Activated T-cell treated with anti-CD3 and anti-CD28 coated beads, Interleukin-2, amount 50 U/mL, for 4 hours (primary cell): ENCODE data around the gene SLAMF7. TPM values are rescaled to one million over a fixed set of nuclear protein-coding genes. Genes with fewer than 3 reads are reported as not detected.
A peak's percentile ranks its signal among the peaks of the same experiment; 100 is the strongest.
"Not testable (repeated sequence)": the region's sequence is repeated elsewhere in the genome, so short reads cannot be mapped to it uniquely, and the experiment has no call there.

Source experiments
- ATAC-seq, 2 donors: fragments of 200-7000 bp; cut with Tn5 transposase; one replicate each; pipeline ENCODE4 v1.10.0; 2021
- DNase-seq: peaks from one replicate; pipeline ENCODE4 v3.0.0-alpha.2; 2020
- H3K27me3 Mint-ChIP-seq: one replicate; pipeline ENCODE4 v1.8.0; 2021; ENCODE audit warnings: low read depth, mixed read lengths
- H3K36me3 Mint-ChIP-seq: one replicate; pipeline ENCODE4 v1.8.0; 2022; ENCODE audit warnings: mixed read lengths; ENCODE audit not compliant: insufficient read depth
- H3K4me1 Mint-ChIP-seq: one replicate; pipeline ENCODE4 v1.8.0; 2021; ENCODE audit warnings: low read depth, mixed read lengths
- H3K4me3 Mint-ChIP-seq: one replicate; pipeline ENCODE4 v1.8.0; 2021; ENCODE audit warnings: mild to moderate bottlenecking, moderate library complexity, mixed read lengths
- H3K9me3 Mint-ChIP-seq: one replicate; pipeline ENCODE4 v1.8.0; 2021; ENCODE audit warnings: mixed read lengths
- total RNA-seq, 3 donors: library from RNA; stranded (reverse); gene quantifications; one replicate each; pipeline ENCODE4 v1.2.1, GENCODE V29; 2021

Gene SLAMF7
- total RNA-seq, 3 donors from 2014 or later = 44.1 to 80.5 (median 71.7) TPM

DNA sequence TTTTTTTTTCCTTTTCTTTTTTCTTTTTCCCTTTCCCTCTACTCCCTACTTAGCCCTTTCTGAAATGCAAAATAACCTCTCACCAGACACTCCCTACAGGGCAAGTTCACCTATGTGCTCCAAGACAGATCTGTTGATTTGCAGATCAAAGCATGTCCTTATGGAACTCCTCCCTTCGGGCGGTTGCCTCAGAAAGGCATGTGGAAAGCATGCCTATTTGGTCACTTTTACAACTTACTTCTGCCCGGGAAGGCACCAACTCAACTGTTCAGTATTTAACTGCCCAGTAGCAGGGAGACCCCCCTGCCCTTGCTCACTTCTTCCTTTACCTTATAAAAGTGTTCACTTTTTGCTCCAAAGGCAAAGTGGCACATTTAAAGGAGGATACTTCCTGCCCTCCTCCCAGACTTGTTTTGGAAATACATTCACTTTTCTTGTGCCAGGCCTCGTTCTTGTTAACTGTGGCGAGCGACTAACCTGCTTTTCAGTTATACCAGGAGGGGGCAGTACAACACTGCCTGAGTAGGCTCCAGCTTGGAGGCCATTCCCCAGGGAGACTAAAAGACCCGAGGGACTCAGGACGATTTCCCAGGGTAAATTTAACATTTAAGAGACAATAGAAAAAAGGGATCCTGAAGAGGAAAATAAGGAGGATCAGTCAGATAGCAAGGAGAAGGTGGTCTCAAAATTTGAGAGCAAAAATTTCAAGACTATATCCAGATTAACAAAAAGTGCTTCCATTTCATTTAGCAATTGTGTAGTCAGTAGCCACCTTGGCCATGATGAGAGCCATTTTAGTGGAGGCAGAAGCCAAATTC, 12.3 kb upstream of the SLAMF7 start:
- peaks cover 21% of the 10 kb centered on the region for H3K4me1 Mint-ChIP-seq
- H3K9me3 Mint-ChIP-seq = no peaks in the 10 kb centered on the region
- no peaks in the 10 kb centered on the region for H3K36me3 Mint-ChIP-seq
- H3K4me3 Mint-ChIP-seq = no peak overlapping the region
- peak; percentile 54 for DNase-seq
- no peaks in the 10 kb centered on the region for H3K27me3 Mint-ChIP-seq
- ATAC-seq = peak; percentile 64

DNA sequence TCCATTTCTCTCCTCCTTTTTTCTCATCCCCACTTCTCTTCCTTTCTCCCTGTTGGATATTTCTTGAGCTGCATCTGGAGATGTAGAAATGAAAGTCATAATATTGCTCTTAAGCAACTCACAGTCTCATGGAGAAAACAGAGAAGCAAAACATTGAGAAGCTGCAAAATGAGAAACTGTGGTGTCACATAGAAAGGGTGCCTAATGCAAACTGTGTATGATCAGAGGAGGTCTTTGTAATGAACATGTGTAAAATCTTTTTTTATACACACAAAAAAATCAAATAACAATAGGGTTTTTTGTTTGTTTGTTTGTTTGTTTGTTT, 11.8 kb upstream of the SLAMF7 start:
- H3K9me3 Mint-ChIP-seq = no peaks in the 10 kb centered on the region
- no peaks in the 10 kb centered on the region for H3K36me3 Mint-ChIP-seq
- no peak for ATAC-seq
- no peak overlapping the region for H3K4me3 Mint-ChIP-seq
- no peak for DNase-seq
- peaks cover 23% of the 10 kb centered on the region for H3K4me1 Mint-ChIP-seq
- H3K27me3 Mint-ChIP-seq = no peaks in the 10 kb centered on the region

DNA sequence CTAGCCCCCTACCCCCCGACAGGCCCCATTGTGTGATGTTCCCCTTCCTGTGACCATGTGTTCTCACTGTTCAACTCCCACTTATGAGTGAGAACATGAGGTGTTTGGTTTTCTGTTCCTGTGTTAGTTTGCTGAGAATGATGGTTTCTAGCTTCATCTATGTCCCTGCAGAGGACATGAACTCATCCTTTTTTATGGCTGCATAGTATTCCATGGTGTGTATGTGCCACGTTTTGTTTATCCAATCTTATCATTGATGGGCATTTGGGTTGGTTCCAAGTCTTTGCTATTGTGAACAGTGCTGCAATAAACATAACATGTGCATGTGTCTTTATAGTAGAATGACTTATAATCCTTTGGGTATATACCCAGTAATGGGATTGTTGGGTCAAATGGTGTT, 7.5 kb upstream of the SLAMF7 start:
- Mint-ChIP-seq H3K9me3 (peaks cover 13% of the 10 kb centered on the region), H3K4me1 (peaks cover 40% of the 10 kb centered on the region)
- ATAC-seq, H3K27me3 Mint-ChIP-seq, DNase-seq, H3K36me3 Mint-ChIP-seq, H3K4me3 Mint-ChIP-seq: not testable (repeated sequence)

DNA sequence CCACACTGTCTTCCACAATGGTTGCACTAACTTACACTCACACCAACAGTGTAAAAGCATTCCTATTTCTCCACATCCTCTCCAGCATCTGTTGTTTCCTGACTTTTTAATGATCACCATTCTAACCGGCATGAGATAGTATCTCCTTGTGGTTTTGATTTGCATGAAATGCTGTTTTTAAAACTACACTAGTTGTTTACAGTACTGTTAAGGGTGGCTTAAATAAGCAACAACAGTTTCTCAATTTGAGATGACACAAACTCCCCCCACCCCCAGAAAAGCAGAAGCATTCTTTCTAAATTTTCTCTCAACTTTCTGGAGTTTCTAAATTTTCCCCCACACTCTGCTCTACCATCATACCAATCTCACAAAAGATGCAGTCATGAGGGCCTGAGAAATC, 7.1 kb upstream of the SLAMF7 start:
- Mint-ChIP-seq H3K4me3 (no peak overlapping the region), H3K4me1 (peaks cover 42% of the 10 kb centered on the region), H3K9me3 (peaks cover 16% of the 10 kb centered on the region), H3K36me3 (peaks cover 6% of the 10 kb centered on the region), H3K27me3 (no peaks in the 10 kb centered on the region)
- no peak for ATAC-seq
- DNase-seq = no peak

DNA sequence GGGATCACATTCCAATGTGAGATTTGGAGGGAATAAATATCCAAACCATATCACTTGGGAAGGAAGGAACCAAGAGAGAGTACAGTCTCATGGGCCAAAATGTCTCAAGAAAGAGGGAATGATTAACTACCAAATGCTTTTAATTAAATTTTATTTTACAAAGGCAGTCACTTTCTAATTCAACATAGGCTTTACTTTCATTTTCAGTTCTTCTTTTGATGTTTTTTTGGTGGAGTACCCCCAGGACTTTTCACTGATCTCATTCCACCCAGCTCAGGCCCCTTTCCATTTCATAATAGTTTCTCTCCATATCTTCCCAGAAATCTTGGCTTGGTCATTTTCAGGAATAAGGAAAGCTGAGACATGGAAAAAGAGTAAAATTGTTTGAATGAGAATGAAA, 5.1 kb upstream of the SLAMF7 start:
- no peaks in the 10 kb centered on the region for H3K27me3 Mint-ChIP-seq
- H3K4me3 Mint-ChIP-seq = peak overlapping the region; percentile 1
- peaks cover 56% of the 10 kb centered on the region for H3K4me1 Mint-ChIP-seq
- H3K9me3 Mint-ChIP-seq = peaks cover 18% of the 10 kb centered on the region
- DNase-seq (no peak), ATAC-seq (no peak)
- H3K36me3 Mint-ChIP-seq = peaks cover 7% of the 10 kb centered on the region

DNA sequence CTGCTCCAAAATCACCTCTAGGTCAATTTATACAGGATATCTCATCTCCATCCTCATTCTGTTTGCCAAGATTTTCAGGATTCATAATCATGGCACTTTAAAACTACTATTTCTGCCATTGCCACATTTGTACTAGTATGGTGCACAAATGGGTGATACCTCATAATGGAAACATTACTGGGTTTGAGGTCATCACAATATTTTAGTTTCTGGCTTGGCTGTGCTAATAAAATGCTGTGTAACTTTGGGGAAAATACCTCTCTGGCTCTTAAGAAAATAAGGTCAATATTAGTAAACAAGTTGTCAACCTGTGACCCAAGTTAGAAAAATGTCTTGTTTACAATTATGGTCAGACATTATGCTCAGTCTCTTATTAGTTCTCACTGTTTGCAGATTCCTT, 4.7 kb upstream of the SLAMF7 start:
- peak overlapping the region; percentile 1 for H3K4me3 Mint-ChIP-seq
- peaks cover 7% of the 10 kb centered on the region for H3K36me3 Mint-ChIP-seq
- peaks cover 18% of the 10 kb centered on the region for H3K9me3 Mint-ChIP-seq
- no peaks in the 10 kb centered on the region for H3K27me3 Mint-ChIP-seq
- peaks cover 60% of the 10 kb centered on the region for H3K4me1 Mint-ChIP-seq
- ATAC-seq (no peak), DNase-seq (no peak)

DNA sequence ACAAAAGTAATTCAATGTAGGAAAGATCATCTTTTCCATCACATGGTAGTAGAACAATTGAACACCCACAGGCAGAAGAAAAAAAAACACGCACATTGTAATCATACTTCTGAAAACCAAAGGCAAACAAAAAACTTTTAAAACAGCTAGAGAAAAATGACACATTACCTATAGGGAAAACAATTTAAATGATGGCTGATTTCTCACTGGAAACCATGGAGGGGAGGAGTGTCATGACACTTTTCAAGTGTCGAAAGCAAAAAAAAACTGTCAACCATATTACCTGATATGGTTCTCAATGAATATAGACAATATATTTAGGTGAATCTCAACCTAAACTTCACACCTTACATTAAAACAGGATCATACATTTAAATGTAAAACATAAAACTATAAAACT, 776 bp upstream of the SLAMF7 start:
- no peak for DNase-seq
- peak; percentile 13 to 24 for ATAC-seq
- no peaks in the 10 kb centered on the region for H3K27me3 Mint-ChIP-seq
- H3K4me1 Mint-ChIP-seq = peaks cover 68% of the 10 kb centered on the region
- H3K4me3 Mint-ChIP-seq = peak overlapping the region; percentile 87
- peaks cover 15% of the 10 kb centered on the region for H3K36me3 Mint-ChIP-seq
- H3K9me3 Mint-ChIP-seq = peaks cover 12% of the 10 kb centered on the region

DNA sequence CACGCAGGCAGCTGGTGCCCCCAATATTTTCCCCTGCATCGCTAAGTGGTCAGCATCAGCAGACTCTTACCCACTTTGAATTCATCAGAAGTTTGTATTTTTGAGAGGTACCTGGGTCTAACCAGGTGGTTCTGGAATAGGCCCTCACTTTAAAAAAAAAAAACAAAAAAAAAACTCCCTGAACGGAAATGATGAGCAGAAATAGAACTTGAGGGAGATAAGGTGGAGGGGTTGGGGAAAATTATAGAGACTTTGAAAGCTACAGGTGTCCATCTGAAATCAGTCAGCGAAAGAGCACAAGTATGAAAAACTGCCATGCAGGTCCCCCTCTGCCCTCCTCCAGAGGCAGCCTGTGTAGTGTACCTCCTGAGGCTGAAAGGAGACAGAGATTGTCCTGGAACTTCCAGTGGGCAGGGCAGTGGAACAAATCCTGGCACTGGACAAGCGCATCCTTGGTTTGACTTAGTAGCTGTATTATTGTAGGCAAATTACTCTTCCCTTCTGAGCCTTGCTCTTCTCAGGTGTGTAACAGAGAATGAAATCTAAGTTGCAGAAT, 1.2 kb downstream of the SLAMF7 start:
- DNase-seq (no peak), ATAC-seq (no peak)
- Mint-ChIP-seq H3K36me3 (peaks cover 18% of the 10 kb centered on the region), H3K4me1 (peaks cover 67% of the 10 kb centered on the region), H3K9me3 (peaks cover 12% of the 10 kb centered on the region), H3K27me3 (no peaks in the 10 kb centered on the region), H3K4me3 (peak overlapping the region; percentile 74)

DNA sequence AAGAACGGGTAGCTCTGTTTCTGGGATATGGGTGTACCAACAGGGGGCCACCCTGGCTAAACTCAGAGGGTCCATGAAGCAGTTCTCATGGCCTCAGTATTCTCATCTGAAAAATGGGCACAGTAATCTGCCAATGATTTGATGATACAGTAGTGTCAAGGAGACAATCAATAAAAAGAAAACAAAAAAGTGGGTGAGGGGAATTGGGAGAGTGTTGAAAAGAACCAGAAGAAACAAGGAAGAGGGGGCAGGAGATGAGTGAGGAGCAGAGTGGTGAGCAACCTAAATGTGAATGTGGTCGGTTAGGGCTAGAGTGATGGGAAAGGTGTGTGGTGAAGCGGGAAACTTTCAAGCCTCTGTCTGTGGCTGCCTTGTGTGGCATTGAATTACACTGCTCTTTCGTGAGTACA, 2.0 kb downstream of the SLAMF7 start:
- Mint-ChIP-seq H3K9me3 (peaks cover 8% of the 10 kb centered on the region), H3K4me1 (peaks cover 72% of the 10 kb centered on the region), H3K36me3 (peaks cover 16% of the 10 kb centered on the region), H3K27me3 (no peaks in the 10 kb centered on the region), H3K4me3 (peak overlapping the region; percentile 74)
- DNase-seq (no peak), ATAC-seq (no peak)

DNA sequence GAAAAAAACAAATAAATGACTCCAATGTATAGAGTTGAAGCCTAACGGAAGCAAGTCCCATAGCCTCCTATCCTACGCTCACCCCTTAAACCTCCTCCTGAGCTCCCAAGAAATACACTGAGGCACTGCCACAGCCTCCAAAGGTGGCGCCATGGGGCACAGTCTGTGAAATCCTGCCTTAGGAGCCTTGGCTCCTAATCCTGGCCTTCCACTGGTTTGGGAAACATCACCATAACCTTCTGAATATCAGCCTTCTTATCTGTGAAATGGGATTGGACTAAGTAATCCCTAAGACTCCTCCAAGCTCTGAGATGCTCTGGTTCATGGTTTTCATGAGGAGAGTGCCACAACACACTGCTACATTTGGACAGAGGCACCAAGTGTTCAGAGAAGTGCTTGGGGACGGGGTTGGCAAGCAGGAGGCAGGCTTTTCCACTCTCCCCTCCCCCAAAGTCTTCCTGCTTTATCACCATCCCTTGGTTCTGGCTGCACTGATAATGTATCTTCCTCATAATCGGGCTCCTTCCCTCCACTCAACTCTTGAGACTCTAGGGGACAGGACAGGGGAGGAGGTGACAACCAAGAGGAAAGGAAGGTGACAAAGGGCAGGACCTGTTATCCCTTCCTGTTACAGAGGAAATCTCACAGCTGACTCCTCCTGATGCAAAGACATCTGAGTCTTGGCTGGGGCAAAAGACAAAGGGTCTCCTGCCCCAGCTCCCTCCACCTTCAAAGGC, 2.7 kb downstream of the SLAMF7 start:
- Mint-ChIP-seq H3K27me3 (no peaks in the 10 kb centered on the region), H3K36me3 (peaks cover 14% of the 10 kb centered on the region), H3K9me3 (peaks cover 4% of the 10 kb centered on the region), H3K4me3 (peak overlapping the region; percentile 74), H3K4me1 (peaks cover 76% of the 10 kb centered on the region)
- ATAC-seq = no peak
- no peak for DNase-seq

DNA sequence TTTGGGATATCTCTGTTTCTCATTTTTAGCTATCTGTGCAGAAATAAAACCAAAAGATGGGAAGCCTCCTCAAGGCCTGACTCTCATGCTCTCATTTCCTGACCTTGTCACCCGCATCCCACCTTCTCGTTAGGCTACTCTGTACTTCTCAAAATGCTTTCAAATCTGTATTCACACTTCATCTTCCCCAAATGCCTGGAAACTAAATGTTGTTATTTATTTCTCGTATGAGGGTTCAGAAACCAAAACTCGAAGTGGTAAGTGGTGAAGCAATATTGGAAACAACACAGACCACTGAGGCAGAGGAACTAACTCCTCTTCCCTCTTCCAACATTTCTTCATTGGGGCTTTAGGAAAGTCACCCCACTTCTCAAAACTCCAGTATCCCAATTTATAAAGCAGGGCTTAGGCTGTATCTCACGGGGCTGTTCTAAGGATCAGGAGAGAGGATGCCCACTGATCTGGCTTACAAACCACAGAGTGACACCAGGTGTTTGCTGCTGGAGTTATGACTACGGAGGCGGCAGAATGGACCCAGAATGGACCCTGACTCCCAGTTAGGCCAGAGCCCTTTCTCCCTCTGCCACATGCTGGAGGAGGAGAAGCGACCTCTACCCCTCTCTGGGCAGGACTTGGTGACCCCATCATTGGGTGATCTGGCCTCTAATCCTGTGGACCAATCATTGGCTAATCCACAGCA, 3.5 kb downstream of the SLAMF7 start:
- H3K36me3 Mint-ChIP-seq = peaks cover 11% of the 10 kb centered on the region
- H3K9me3 Mint-ChIP-seq = no peaks in the 10 kb centered on the region
- H3K4me1 Mint-ChIP-seq = peaks cover 80% of the 10 kb centered on the region
- no peak for ATAC-seq
- no peak for DNase-seq
- no peaks in the 10 kb centered on the region for H3K27me3 Mint-ChIP-seq
- peak overlapping the region; percentile 74 for H3K4me3 Mint-ChIP-seq

DNA sequence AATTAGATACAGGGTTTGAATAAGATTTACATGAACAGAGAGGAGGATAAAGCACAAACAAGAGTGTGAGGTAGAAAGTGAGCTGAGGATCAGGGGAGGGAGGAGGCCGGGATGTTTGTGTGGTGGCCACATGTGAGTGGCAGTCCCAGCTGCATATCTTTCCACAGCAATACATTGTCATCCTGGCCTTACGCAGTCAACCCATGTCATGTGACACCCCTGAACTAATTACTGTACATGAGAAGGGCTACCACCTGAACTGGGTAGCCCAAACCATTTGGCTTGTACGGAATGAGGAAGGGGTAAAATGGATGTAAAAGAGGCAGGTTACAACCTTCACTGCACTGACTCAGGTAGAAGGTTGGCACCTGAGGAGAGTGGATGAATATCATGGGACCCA, 4.2 kb downstream of the SLAMF7 start:
- ATAC-seq (no peak), DNase-seq (no peak)
- Mint-ChIP-seq H3K36me3 (peaks cover 16% of the 10 kb centered on the region), H3K27me3 (no peaks in the 10 kb centered on the region), H3K9me3 (no peaks in the 10 kb centered on the region), H3K4me3 (peak overlapping the region; percentile 19), H3K4me1 (peaks cover 81% of the 10 kb centered on the region)

DNA sequence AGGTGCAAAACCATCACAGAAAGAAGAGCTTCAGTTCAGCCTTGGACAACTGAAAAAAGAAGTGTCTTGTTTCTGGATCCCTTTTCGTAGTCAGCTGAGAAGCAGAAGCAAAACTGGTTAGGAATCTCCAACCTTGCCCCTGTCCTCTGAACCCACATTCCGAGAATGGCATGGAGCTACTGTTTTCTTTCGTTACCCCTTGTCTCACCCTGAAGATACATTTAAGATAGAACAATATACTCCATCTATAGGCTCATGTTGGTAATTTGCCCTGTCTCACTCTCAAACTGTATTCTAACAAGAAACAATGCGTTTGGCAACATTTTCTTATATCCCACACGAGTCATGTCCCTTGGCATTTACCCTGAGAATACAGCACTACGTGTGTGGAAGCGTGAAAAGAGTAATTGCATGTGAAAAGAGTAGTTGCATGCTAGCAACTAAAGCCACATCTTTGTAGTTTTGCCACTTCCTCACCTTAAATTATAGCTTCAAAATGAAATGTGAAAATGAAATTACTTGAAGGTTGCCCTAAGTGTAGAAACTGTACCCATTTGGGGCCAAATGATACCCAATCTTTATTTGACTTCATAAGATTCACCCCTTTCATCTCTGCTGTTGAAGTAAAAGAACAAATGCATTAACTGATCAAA, 5.3 kb downstream of the SLAMF7 start:
- Mint-ChIP-seq H3K4me3 (peak overlapping the region; percentile 31), H3K36me3 (peaks cover 21% of the 10 kb centered on the region), H3K27me3 (no peaks in the 10 kb centered on the region), H3K4me1 (peaks cover 81% of the 10 kb centered on the region), H3K9me3 (no peaks in the 10 kb centered on the region)
- peak; percentile 82 to 84 for ATAC-seq
- DNase-seq = no peak
